GM19193 (cell line): Measurements from ENCODE around the gene SOX21.

Experiments
- POLR2A ChIP-seq: IDR thresholded peaks from 4 replicates; pipeline ENCODE4 v1.6.1; 2011; ENCODE audit not compliant: insufficient read depth, insufficient read length; ENCODE audit errors: extremely low read depth

The SOX21 gene

DNA sequence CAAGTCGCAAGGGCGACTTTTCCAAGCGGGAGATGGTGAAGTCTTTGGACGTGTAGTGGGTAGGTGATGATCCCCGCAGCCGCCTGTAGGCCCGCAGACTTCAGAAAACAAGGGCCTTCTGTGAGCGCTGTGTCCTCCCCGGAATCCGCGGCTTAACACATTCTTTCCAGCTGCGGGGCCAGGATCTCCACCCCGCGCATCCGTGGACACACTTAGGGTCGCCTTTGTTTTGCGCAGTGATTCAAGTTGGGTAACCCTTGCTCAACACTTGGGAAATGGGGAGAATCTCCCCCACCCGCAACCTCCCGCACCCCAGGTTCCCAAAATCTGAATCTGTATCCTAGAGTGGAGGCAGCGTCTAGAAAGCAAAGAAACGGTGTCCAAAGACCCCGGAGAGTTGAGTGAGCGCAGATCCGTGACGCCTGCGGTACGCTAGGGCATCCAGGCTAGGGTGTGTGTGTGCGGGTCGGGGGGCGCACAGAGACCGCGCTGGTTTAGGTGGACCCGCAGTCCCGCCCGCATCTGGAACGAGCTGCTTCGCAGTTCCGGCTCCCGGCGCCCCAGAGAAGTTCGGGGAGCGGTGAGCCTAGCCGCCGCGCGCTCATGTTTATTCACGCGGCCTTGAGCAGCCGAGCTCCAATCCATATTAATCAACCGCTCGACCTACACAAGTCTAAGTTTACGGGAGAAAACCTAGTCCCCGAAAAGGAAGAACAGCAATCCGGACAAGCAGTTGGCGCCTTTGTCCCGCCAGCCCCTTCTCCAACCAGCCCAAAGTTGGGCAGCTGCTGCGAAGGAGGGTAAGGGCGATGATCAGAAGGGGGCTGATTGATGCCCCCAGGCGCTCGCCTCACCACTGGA, 9.9 kb downstream of the SOX21 start:
- no peak for TF ChIP-seq POLR2A

GRCh38 chr13:94701313-94702180, 10.8 kb downstream of the SOX21 start:
- TF ChIP-seq POLR2A = no peak

- TF ChIP-seq POLR2A = no peak
Measured at GRCh38 chr13:94700536-94700935, 11.8 kb downstream of the SOX21 start.

DNA sequence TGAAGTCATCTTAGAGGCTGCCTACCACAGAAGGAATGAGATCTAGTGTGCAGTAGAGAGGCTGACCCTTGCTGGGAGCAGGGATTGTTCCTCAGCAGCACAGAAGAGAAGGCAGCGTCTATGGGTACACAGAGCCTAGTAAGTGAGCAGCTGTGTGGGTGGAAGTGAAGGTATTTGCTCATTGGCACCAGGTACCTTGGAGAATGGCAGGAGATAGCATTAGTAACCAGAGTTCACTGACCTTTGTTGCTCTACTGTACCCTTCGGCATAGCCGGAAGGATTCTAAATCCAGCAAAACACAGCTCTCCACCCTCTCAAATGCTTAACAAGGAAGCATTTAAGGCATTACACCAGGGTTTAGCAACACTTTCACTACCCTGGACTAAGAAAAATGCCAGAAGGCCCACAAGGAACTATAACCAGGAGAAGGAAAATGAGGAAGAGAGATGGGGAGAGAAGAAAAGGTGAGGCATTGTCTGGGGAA, 12.3 kb downstream of the SOX21 start:
- TF ChIP-seq POLR2A = no peak

GRCh38 chr13:94696171-94696570, 16.2 kb downstream of the SOX21 start:
- TF ChIP-seq POLR2A = no peak

DNA sequence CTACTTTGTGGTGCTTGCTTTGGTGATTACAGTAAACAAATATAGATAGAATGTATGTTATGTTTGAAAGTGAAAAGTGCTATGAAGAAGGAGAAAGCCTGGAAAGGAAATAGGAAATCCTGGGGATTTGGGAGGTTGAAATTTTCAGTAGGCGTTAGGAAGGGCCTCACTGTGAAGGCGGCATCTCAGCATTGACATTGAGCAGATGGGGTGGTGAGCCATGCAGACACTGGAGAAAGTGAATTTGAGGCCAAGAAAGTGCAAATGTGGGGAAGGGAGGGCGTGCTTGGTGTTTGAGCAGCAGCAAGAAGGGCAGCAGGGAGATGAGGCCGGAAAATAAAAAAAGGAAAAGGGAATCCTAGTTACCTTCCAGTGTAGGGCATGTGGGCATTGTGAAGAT, 20.3 kb downstream of the SOX21 start:
- no peak for TF ChIP-seq POLR2A

DNA sequence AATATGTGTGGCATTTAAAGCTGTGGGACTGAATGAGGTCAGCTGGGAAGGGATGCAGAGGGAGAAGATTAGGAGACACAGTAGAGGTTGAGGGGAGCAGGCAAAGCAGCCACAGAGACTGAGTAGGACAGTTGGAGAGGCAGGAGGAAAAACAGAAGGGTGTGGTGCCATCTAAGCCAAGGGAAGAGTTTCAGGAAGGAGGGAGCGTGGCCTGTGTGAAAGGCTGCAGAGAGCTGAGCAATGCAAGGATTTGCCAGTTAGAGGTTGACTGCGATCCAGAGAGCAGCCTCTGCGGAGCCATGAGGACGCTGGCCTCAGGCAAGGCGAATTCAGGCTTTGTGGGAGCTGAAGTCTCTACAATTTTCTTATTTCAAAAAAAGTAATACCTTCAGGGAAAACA, 28.9 kb downstream of the SOX21 start:
- no peak for TF ChIP-seq POLR2A

DNA sequence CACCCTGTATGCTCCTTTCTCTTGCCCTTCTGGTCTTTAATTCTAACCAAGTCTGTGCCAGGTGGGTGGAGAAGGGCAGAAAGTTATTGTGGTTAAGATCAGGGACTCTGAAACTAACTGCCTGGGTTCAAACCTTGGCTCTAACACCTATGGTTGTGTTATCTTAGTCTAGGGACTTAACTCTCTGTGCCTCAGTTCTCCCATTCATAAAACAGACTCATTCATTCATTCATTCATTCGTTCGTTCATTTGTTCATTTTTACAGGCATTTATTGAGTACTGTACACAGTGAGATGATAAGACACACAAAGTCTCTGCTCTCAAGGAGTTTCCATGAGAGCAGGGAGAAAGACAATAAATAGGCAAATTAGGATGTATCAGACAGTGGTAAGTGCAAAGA, 30.1 kb downstream of the SOX21 start:
- TF ChIP-seq POLR2A = no peak

- no peak for TF ChIP-seq POLR2A
Measured at GRCh38 chr13:94679614-94680013, 32.7 kb downstream of the SOX21 start.

- no peak for TF ChIP-seq POLR2A
Measured at GRCh38 chr13:94678845-94679244, 33.5 kb downstream of the SOX21 start.

DNA sequence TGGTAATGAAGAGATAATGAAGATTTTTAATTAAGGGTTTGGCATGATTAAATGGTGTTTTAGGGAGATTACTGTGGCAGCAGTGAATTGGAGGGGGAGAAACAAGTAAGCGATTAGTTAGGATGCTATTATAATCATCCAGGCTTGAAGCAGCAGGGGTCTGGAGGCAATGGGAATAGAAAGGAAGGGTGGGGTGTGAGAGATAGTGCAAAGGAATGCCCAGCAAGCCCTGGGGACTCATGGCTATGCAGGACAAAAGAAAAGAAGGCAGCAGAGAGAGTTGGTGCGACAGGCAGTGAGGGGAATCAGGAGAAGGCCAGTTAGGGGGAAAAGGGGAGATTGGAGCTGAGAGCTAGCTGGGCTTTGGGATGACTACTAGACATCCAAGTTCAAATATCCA, 34.5 kb downstream of the SOX21 start:
- TF ChIP-seq POLR2A = no peak

DNA sequence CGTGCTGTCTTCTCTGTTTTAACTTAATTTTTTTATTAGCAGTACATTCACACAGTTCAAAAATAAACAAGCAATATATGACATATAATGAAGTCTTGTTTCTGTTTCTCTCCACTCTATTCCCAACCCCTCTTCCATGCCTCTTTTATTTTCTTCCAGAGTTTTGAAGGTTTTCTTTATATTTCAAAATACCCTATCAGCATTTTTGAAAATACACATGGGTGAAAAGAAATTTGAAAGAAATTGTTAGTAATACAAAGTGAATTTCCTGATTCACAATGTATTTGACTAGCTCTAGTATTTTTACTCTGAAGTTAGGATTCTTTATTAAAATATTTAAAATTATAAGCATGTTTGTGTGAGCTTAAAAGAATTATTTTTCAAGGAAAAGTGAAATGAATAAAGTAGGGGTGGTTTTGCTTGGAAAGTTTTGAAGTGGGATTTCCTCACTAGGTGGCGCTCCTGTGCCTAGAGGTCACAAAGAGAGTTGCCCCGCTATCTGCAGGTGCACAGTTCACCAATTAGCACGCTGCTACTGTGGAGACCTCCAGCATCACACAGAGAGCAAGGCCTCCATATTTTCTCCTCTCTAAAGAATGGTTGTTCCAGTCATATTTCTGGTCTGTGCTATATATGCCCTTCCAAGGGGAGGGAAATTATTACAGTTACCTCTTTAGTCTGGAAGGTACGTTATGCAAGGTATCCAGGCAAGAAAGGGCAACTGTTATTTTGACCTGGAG, 37.6 kb downstream of the SOX21 start:
- no peak for TF ChIP-seq POLR2A

- no peak for TF ChIP-seq POLR2A
Measured at GRCh38 chr13:94673851-94674250, 38.5 kb downstream of the SOX21 start.

DNA sequence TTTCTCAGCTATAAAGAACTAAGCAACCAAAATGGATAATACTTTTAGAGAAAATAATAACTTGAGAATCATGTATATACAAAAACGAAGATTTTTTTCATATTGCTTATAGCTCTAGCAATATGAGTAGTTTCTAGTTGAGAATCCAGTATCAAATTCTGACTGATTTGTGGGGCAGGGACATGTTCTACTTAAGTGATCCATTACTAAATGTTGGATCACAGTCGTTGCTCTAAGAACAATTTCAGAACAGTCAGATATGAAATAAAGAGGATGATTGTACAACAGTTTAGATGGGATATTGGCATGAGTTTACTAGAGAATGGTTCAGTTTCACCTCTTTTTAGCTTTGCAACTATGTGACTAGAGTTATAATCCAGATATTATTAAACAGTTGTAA, 39.9 kb downstream of the SOX21 start:
- no peak for TF ChIP-seq POLR2A

DNA sequence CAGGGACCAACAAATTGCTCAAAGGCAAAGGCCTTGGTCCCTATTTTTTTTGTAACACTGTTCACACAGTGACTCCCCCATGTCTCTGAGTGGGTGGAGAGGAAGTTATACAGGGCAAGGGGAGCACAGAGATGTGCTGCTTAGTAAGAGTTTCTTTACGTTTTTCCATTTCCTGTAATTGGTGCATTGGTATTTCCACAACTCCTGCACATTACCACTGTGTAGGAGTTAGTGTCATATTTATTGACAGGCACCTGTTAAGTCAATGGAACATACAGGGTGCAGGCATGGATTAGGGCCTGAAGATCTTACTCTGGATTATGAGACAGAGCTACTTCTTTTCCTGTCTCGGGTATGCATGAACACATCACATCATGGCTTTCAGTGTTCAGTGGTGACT, 45.2 kb downstream of the SOX21 start:
- no peak for TF ChIP-seq POLR2A

GRCh38 chr13:94666065-94666464, 46.3 kb downstream of the SOX21 start:
- TF ChIP-seq POLR2A = no peak

- TF ChIP-seq POLR2A = no peak
Measured at GRCh38 chr13:94664889-94665288, 47.5 kb downstream of the SOX21 start.
